AG04450 (cell line): ENCODE results near the gene OSBP2. TPM values are rescaled to one million over a fixed set of nuclear protein-coding genes. Genes with fewer than 3 reads are reported as not detected.

ENCODE experiments used
- CTCF ChIA-PET: fragments of 300-600, 350-600 bp; formaldehyde crosslinking; extraction: SDS; loops from one replicate; lab custom pipeline; 2022; ENCODE audit warnings: antibody characterized with exemption, inconsistent platforms; lab: Charles Lee
- POLR2A ChIA-PET: fragments of 350-600 bp; formaldehyde crosslinking; extraction: SDS; loops from one replicate; lab custom pipeline; 2021; ENCODE audit warnings: antibody characterized with exemption, inconsistent platforms; lab: Yijun Ruan, JAX
- DNase-seq: peaks from one replicate; pipeline ENCODE4 v3.0.0-alpha.2; 2011; ENCODE audit warnings: low read depth, low spot score
- H3K27ac ChIP-seq: one replicate; pipeline ENCODE4 v1.5.1; 2012; ENCODE audit warnings: low read depth, low read length, control low read depth
- H3K27me3 ChIP-seq: one replicate; pipeline ENCODE4 v1.6.0; 2012; ENCODE audit warnings: low read length; ENCODE audit not compliant: control insufficient read depth, insufficient read depth
- H3K4me3 ChIP-seq: 2 replicates; pipeline ENCODE4 v1.5.1; 2011; ENCODE audit warnings: mild to moderate bottlenecking, low read depth, low read length, control low read depth
- H3K9me3 ChIP-seq: 2 replicates; pipeline ENCODE4 v1.5.1; 2012; ENCODE audit warnings: low read length; ENCODE audit not compliant: control insufficient read depth, insufficient read depth
- CTCF ChIP-seq: IDR thresholded peaks from 2 replicates; pipeline ENCODE4 v1.5.1; 2011; ENCODE audit warnings: low read depth, low read length, control low read depth, inconsistent platforms
- polyA plus RNA-seq: library from polyadenylated mRNA; depleted of rRNA; stranded (reverse); fragments of >200 nt; gene quantifications from 2 replicates; pipeline ENCODE4 v1.2.3, GENCODE V29; 2011

OSBP2 gene
- polyA plus RNA-seq, 1 experiment = 1.8 TPM

- H3K27me3 ChIP-seq = no peaks in the 10 kb centered on the region
- no peaks in the 10 kb centered on the region; the same call in 1 of the 2 replicates for H3K9me3 ChIP-seq
- CTCF ChIA-PET = interaction anchor here (1.0 to 1.6 kb wide), 2 partner anchors 16 to 61 kb away, joined by 3 to 6 read pairs; no protein-coding TSS in a partner anchor
- peak overlapping the region; percentile 70 for H3K4me3 ChIP-seq
- no peak for TF ChIP-seq CTCF
- peak; percentile 2 for DNase-seq
- POLR2A ChIA-PET = no interaction called here
- no peak overlapping the region for H3K27ac ChIP-seq
Observed at GRCh38 chr22:30694171-30694639, 469 bp upstream of the OSBP2 start.

- no peaks in the 10 kb centered on the region for H3K27me3 ChIP-seq
- no peaks in the 10 kb centered on the region; the same call in 1 of the 2 replicates for H3K9me3 ChIP-seq
- H3K27ac ChIP-seq = no peak overlapping the region
- ChIA-PET CTCF (no interaction called here), POLR2A (no interaction called here)
- TF ChIP-seq CTCF = no peak
- DNase-seq = no peak
- H3K4me3 ChIP-seq = peak overlapping the region; percentile 68
Observed at GRCh38 chr22:30695351-30695851, 727 bp downstream of the OSBP2 start.

- Histone ChIP-seq H3K27ac (no peak overlapping the region), H3K9me3 (no peaks in the 10 kb centered on the region; the same call in 1 of the 2 replicates), H3K4me3 (0 out of 2 replicates have a peak overlapping the region, but pooled peaks have one; percentile 68), H3K27me3 (no peaks in the 10 kb centered on the region)
- ChIA-PET POLR2A (no interaction called here), CTCF (no interaction called here)
- no peak for DNase-seq
- no peak for TF ChIP-seq CTCF
Observed at GRCh38 chr22:30695871-30696655, 1.4 kb downstream of the OSBP2 start.

- H3K27me3 ChIP-seq = no peaks in the 10 kb centered on the region
- TF ChIP-seq CTCF = no peak
- no peak for DNase-seq
- H3K4me3 ChIP-seq = no peak overlapping the region
- H3K9me3 ChIP-seq = no peaks in the 10 kb centered on the region; the same call in 1 of the 2 replicates
- POLR2A ChIA-PET = interaction anchor here (0.7 kb wide), 1 partner anchor 20 kb away, joined by 4 read pairs; no protein-coding TSS in a partner anchor
- no peak overlapping the region for H3K27ac ChIP-seq
- CTCF ChIA-PET = interaction anchor here (0.7 kb wide), 1 partner anchor 40 kb away, joined by 3 read pairs; no protein-coding TSS in a partner anchor
Observed at GRCh38 chr22:30697975-30698374, 3.3 kb downstream of the OSBP2 start.

GRCh38 chr22:30701872-30702271 lies 7.2 kb downstream of the OSBP2 start:
- no peak for TF ChIP-seq CTCF
- ChIA-PET POLR2A (interaction anchor here (0.6 kb wide), 1 partner anchor 79 kb away, joined by 3 read pairs; no protein-coding TSS in a partner anchor), CTCF (interaction anchor here (0.6 to 1.3 kb wide), 3 partner anchors 53 to 220 kb away, joined by 3 to 5 read pairs (median 3); no protein-coding TSS in a partner anchor)
- Histone ChIP-seq H3K27ac (no peak overlapping the region), H3K4me3 (no peak overlapping the region), H3K9me3 (no peaks in the 10 kb centered on the region), H3K27me3 (no peaks in the 10 kb centered on the region)
- DNase-seq = peak; percentile 10
